HepG2 (cell line): Measurements from ENCODE around the gene TNNI2. TPM values are rescaled to one million over a fixed set of nuclear protein-coding genes. Genes with fewer than 3 reads are reported as not detected.

ENCODE experiments used
- ATAC-seq: fragments of 200-7000 bp; cut with Tn5 transposase; 3 replicates; pipeline ENCODE4 v1.9.1; 2020; ENCODE audit warnings: mild to moderate bottlenecking, moderate library complexity
- BruUV-seq: library from RNA; stranded (reverse); fragments of 400-500 nt; replicated peaks from 2 replicates; lab custom pipeline; 2021; lab: Mats Ljungman, UMichigan
- CTCF ChIA-PET: fragments of 300-600 bp; formaldehyde crosslinking; extraction: SDS; loops from one replicate; lab custom pipeline; 2021; ENCODE audit warnings: low total read pairs, inconsistent platforms, low intra/inter-chr PET ratio; lab: Yijun Ruan, JAX
- POLR2A ChIA-PET: fragments of 350-600 bp; sonication (Branson Sonifier 250); formaldehyde crosslinking; loops from one replicate; lab custom pipeline; 2020; ENCODE audit warnings: antibody characterized with exemption, inconsistent platforms; lab: Yijun Ruan, JAX
- DNase-seq: peaks from one replicate; pipeline ENCODE4 v3.0.0-alpha.2; 2015; ENCODE audit warnings: low spot score
- FAIRE-seq: peaks from 3 replicates; lab custom pipeline; 2011; peaks lifted over from hg19 to GRCh38; lab: Jason Lieb, UNC
- H2AFZ ChIP-seq: one replicate; pipeline ENCODE4 v1.6.1; 2011; ENCODE audit warnings: low read length, inconsistent platforms
- H3K27ac ChIP-seq: fragments of 300-600 bp; 3 replicates; pipeline ENCODE4 v1.8.0; 2011; ENCODE audit warnings: mixed run types, mild to moderate bottlenecking, mixed read lengths, low read length, inconsistent platforms; ENCODE audit not compliant: insufficient read depth; ENCODE audit errors: extremely low read length
- H3K27me3 ChIP-seq, 2 experiments: fragments of 200-600 bp in 1 of 2; 2 replicates in 1 of 2; 3 replicates in 1 of 2; pipeline versions ENCODE4 v1.6.0 to v1.8.0; 2011; ENCODE audit warnings: low read length in 2 of 2, mild to moderate bottlenecking in 2 of 2, moderate library complexity in 2 of 2, inconsistent platforms in 1 of 2; ENCODE audit not compliant: insufficient read depth in 2 of 2, control insufficient read depth in 1 of 2
- H3K36me3 ChIP-seq, 2 experiments: fragments of 200-600 bp in 1 of 2; replicated peaks in 1 of 2; 2 replicates in 1 of 2; 3 replicates in 1 of 2; pipeline versions ENCODE4 v1.5.1 to v1.8.0; 2011; ENCODE audit warnings: low read length in 2 of 2, inconsistent platforms in 1 of 2; ENCODE audit not compliant: insufficient read depth in 2 of 2, control insufficient read depth in 1 of 2
- H3K4me1 ChIP-seq: 2 replicates; pipeline ENCODE4 v1.5.1; 2012; ENCODE audit warnings: low read length, inconsistent platforms; ENCODE audit not compliant: insufficient read depth
- H3K4me2 ChIP-seq: 2 replicates; pipeline ENCODE4 v1.6.0; 2011; ENCODE audit warnings: low read depth, low read length, inconsistent platforms
- H3K4me3 ChIP-seq, 3 experiments: fragments of 200-600 bp in 1 of 3; sonication (generic), shearing (Covaris generic) in 1 of 3; replicated peaks in 1 of 3; 2 replicates each; pipeline ENCODE4 v1.5.1; 2011 to 2016; ENCODE audit warnings: low read length in 3 of 3, inconsistent platforms in 2 of 3, low read depth in 2 of 3, mild to moderate bottlenecking in 2 of 3, control low read depth in 1 of 3, mixed read lengths in 1 of 3; ENCODE audit not compliant: insufficient read depth in 1 of 3
- H3K79me2 ChIP-seq: one replicate; pipeline ENCODE4 v1.6.1; 2011; ENCODE audit warnings: low read length, inconsistent platforms; ENCODE audit not compliant: insufficient read depth
- H3K9ac ChIP-seq: 2 replicates; pipeline ENCODE4 v1.6.0; 2011; ENCODE audit warnings: mild to moderate bottlenecking, low read depth, low read length, inconsistent platforms; ENCODE audit not compliant: insufficient read depth
- H3K9me3 ChIP-seq: 2 replicates; pipeline ENCODE4 v1.5.1; 2012; ENCODE audit warnings: mild to moderate bottlenecking, low read length
- H4K20me1 ChIP-seq: 2 replicates; pipeline ENCODE4 v1.6.0; 2011; ENCODE audit warnings: inconsistent platforms, mild to moderate bottlenecking, low read length, moderate library complexity; ENCODE audit not compliant: insufficient read depth
- ELF1 ChIP-seq: sonication (generic); formaldehyde crosslinking; IDR thresholded peaks from 2 replicates; pipeline ENCODE4 v1.4.0; 2020; ENCODE audit warnings: missing genetic modification reagents
- MED1 ChIP-seq: sonication (generic); formaldehyde crosslinking; IDR thresholded peaks from 2 replicates; pipeline ENCODE4 v1.4.0; 2020; ENCODE audit warnings: missing genetic modification reagents
- TEAD3 ChIP-seq: optimal IDR thresholded peaks from 2 replicates; pipeline ENCODE3; 2016; ENCODE audit warnings: borderline replicate concordance
- ZBTB7A ChIP-seq: sonication (generic); formaldehyde crosslinking; IDR thresholded peaks from 2 replicates; pipeline ENCODE4 v1.8.0; 2022; ENCODE audit warnings: mild to moderate bottlenecking, missing genetic modification reagents
- ZFP90 ChIP-seq: sonication (generic); formaldehyde crosslinking; IDR thresholded peaks from 2 replicates; pipeline ENCODE4 v1.8.0; 2022; ENCODE audit warnings: missing genetic modification reagents, mild to moderate bottlenecking, inconsistent platforms, borderline replicate concordance
- ZNF138 ChIP-seq: sonication (generic); formaldehyde crosslinking; IDR thresholded peaks from 2 replicates; pipeline ENCODE4 v1.5.0; 2020; ENCODE audit warnings: mild to moderate bottlenecking, low read depth, missing genetic modification reagents
- ZNF576 ChIP-seq: sonication (generic); formaldehyde crosslinking; IDR thresholded peaks from 2 replicates; pipeline ENCODE4 v1.4.0; 2020; ENCODE audit warnings: mild to moderate bottlenecking, missing genetic modification reagents
- ZNF577 ChIP-seq: sonication (generic); formaldehyde crosslinking; IDR thresholded peaks from 2 replicates; pipeline ENCODE4 v1.4.0; 2020; ENCODE audit warnings: mild to moderate bottlenecking, low read depth, missing genetic modification reagents, borderline replicate concordance
- ZNF713 ChIP-seq: sonication (generic); formaldehyde crosslinking; IDR thresholded peaks from 2 replicates; pipeline ENCODE4 v1.4.0; 2020; ENCODE audit warnings: mild to moderate bottlenecking, missing genetic modification reagents
- ZNF777 ChIP-seq: sonication (generic); formaldehyde crosslinking; IDR thresholded peaks from 2 replicates; pipeline ENCODE4 v1.4.0; 2020; ENCODE audit warnings: missing genetic modification reagents
- ZNF800 ChIP-seq: sonication (generic); formaldehyde crosslinking; IDR thresholded peaks from 2 replicates; pipeline ENCODE4 v1.4.0; 2020; ENCODE audit warnings: missing genetic modification reagents
- WGBS: methylation state at CpG from one replicate; pipeline ENCODE4 v1.1.6; 2017; ENCODE audit warnings: low lambda C conversion rate; 5-methylcytosine and 5-hydroxymethylcytosine counted together
- in situ Hi-C: cut with HindIII; loops from 2 replicates; pipeline ENCODE4 v1.10.0; 2017; ENCODE audit warnings: low pct_unique_long_range_greater_than_20kb; ENCODE audit not compliant: extremely low pct_ligation_motif_present
- intact Hi-C: fragments of 100-400 bp; cut with micrococcal nuclease; formaldehyde crosslinking; loops from one replicate; pipeline ENCODE4 v1.10.0; 2022; ENCODE audit not compliant: unreplicated experiment
- polyA plus RNA-seq, 8 experiments: library from polyadenylated mRNA; depleted of rRNA in 3 of 8; stranded (reverse) in 7 of 8; unstranded in 1 of 8; fragments of >200 nt; fragmentation: Illumina TruSeq in 4 of 8; extraction: Trizol in 4 of 8; gene quantifications; 2 replicates each; pipeline versions ENCODE4 v1.2.1 to v1.2.3, GENCODE V29; 2011 to 2016; ENCODE audit warnings: low read depth in 4 of 8, missing spikeins in 1 of 8, mixed read lengths in 1 of 8; ENCODE audit not compliant: insufficient read depth in 1 of 8
- total RNA-seq, 5 experiments: library from RNA; depleted of rRNA; stranded (reverse); fragments of >200 nt; fragmentation: Illumina TruSeq; extraction: Trizol; gene quantifications; 2 replicates each; pipeline ENCODE4 v1.2.3, GENCODE V29; 2016; ENCODE audit warnings: low read depth in 1 of 5
- TF ChIP-seq, protein P1 (sequence below): sonication (generic); formaldehyde crosslinking; IDR thresholded peaks from 2 replicates; pipeline ENCODE4 v1.5.0; 2020; ENCODE audit warnings: missing genetic modification reagents

The TNNI2 gene
- total and polyA plus RNA-seq, 2 of the 13 experiments (the other 11 are each of a cell fraction or from before 2014, with no cell fraction given) = 7.2 to 12.0 TPM

DNA sequence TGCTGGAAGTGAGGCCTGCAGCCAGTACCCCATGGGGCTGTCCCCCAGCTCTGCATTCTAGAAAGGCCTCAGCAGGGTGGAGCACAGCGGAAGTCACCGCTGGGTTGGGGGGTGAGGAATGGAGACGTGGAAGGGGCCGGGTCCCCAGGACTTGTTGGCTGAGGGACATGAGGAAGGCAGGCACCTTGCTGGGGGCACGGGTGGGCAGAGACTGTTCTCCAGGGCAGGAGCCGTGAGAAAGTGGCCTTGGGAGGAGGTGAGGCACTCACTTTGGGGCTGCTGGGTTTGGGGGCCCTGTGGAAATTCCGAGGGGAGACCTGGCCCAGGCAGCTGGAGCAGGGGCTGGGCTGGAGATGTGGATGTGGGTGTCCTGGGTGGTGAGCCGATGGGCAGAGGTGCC, 5.0 kb downstream of the TNNI2 start:
- in situ Hi-C loops (loop anchor here (5.0 kb wide), 1 partner anchor 309 kb away; no protein-coding TSS in a partner anchor), intact Hi-C loops (no loop called here)
- Histone ChIP-seq H3K4me1 (peaks cover 51% of the 10 kb centered on the region), H3K4me3 (no peak overlapping the region), H3K36me3 (no peaks in the 10 kb centered on the region), H2AFZ (no peak overlapping the region), H4K20me1 (no peaks in the 10 kb centered on the region), H3K27me3 (peaks cover 14 to 54% of the 10 kb centered on the region in 2 experiments; a peak in 4 of 5 replicates), H3K4me2 (no peak overlapping the region), H3K9ac (no peak overlapping the region), H3K79me2 (no peaks in the 10 kb centered on the region), H3K9me3 (no peaks in the 10 kb centered on the region), H3K27ac (no peak overlapping the region)
- CTCF ChIA-PET = no interaction called here
- WGBS = 78% methylated on average over 8 of the region's 8 CpGs
- DNase-seq (no peak), FAIRE-seq (no peak), ATAC-seq (no peak)
- TF ChIP-seq ZNF576 (CRISPR knock-in tag) (0 out of 2 replicates have a peak, but pooled peaks have one; percentile 48), ZBTB7A (CRISPR knock-in tag) (no peak)
- BruUV-seq = no TSS peak
- POLR2A ChIA-PET = no interaction called here

DNA sequence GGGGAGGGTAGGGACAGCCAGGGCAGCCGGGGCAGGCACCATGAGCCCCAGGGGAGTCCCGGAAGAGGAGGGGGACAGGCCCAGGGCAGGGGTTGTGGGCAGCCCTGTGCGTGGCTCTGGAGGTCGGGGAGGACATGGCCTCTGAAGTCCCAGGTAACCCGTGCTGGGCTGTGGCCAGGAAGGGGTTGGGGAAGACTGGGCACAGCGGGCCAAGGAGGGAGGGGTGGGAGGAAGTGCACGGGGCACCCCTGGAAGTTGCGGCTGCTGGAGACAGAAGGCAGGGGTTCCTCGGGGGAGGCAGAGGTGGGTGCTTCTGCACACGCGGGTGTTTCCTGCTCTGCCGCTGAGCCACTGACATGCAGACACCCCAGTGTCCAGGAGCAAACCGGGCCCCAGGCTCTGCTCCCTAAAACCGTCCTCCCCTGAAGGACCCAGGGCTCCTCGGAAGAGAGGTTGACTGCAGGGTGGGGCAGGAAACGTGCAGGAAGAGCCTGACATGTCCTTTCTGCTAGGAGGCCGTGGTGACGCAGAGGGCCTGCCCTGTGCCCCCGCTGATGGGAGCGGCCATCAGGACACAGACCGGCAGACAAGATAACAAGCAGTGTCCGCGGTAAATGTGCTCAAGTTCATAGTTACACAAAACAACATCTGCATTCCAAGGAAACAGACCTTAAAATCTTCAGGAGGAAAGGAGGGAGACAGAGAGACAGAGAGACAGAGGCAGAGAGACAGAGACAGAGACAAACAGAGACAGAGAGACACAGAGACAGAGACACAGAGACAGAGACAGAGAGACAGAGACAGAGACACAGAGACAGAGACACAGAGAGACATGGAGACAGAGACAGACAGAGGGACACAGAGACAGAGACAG, 5.7 kb downstream of the TNNI2 start:
- CTCF ChIA-PET = interaction anchor here (0.6 kb wide), 1 partner anchor 307 kb away, joined by 3 read pairs; no protein-coding TSS in a partner anchor
- Histone ChIP-seq H4K20me1 (no peaks in the 10 kb centered on the region), H3K27me3 (peaks cover 14 to 58% of the 10 kb centered on the region in 2 experiments; a peak in 4 of 5 replicates), H3K9me3 (no peaks in the 10 kb centered on the region), H3K36me3 (no peaks in the 10 kb centered on the region), H3K4me2 (no peak overlapping the region; the same call in 1 of the 2 replicates), H3K27ac (no peak overlapping the region), H3K79me2 (no peaks in the 10 kb centered on the region), H3K4me3 (no peak overlapping the region), H3K4me1 (peaks cover 51% of the 10 kb centered on the region), H3K9ac (no peak overlapping the region), H2AFZ (no peak overlapping the region)
- FAIRE-seq = no peak
- ATAC-seq = no peak
- DNase-seq = no peak
- POLR2A ChIA-PET = no interaction called here
- in situ Hi-C loops (loop anchor here (5.0 kb wide), 1 partner anchor 308 kb away; no protein-coding TSS in a partner anchor), intact Hi-C loops (no loop called here)
- BruUV-seq = no TSS peak
- whole genome bisulfite sequencing = 50% methylated on average over 20 of the region's 23 CpGs
- TF ChIP-seq, protein P1, sequence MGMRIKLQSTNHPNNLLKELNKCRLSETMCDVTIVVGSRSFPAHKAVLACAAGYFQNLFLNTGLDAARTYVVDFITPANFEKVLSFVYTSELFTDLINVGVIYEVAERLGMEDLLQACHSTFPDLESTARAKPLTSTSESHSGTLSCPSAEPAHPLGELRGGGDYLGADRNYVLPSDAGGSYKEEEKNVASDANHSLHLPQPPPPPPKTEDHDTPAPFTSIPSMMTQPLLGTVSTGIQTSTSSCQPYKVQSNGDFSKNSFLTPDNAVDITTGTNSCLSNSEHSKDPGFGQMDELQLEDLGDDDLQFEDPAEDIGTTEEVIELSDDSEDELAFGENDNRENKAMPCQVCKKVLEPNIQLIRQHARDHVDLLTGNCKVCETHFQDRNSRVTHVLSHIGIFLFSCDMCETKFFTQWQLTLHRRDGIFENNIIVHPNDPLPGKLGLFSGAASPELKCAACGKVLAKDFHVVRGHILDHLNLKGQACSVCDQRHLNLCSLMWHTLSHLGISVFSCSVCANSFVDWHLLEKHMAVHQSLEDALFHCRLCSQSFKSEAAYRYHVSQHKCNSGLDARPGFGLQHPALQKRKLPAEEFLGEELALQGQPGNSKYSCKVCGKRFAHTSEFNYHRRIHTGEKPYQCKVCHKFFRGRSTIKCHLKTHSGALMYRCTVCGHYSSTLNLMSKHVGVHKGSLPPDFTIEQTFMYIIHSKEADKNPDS (CRISPR knock-in tag) = peak; percentile 49; the same call in 1 of the 2 replicates
- TF ChIP-seq ZNF777 (CRISPR knock-in tag) (no peak), ZNF800 (CRISPR knock-in tag) (no peak), ZNF577 (no peak), ZNF713 (CRISPR knock-in tag) (no peak), ELF1 (CRISPR knock-in tag) (no peak), MED1 (CRISPR knock-in tag) (peak; percentile 37; the same call in 1 of the 2 replicates), ZFP90 (CRISPR knock-in tag) (no peak), TEAD3 (CRISPR knock-in tag) (no peak), ZNF138 (CRISPR knock-in tag) (no peak)
